T-helper 2 cell treated with Interferon-gamma antibody and Interleukin-4, amounts not matched to agents 5 μg/mL and 100 μg/mL, for 36 hours (primary cell): ENCODE data around the gene GH1.
A peak's percentile ranks its signal among the peaks of the same experiment; 100 is the strongest.
"Not testable (repeated sequence)": the region's sequence is repeated elsewhere in the genome, so short reads cannot be mapped to it uniquely, and the experiment has no call there.

ENCODE experiments used
- DNase-seq: peaks from one replicate; pipeline ENCODE4 v3.0.0; 2021; ENCODE audit warnings: low spot score
- H3K27ac Mint-ChIP-seq: one replicate; pipeline ENCODE4 v1.8.0; 2021; ENCODE audit warnings: mild to moderate bottlenecking, mixed read lengths
- H3K27me3 Mint-ChIP-seq: one replicate; pipeline ENCODE4 v1.8.0; 2021; ENCODE audit warnings: low read depth, mixed read lengths
- H3K36me3 Mint-ChIP-seq: one replicate; pipeline ENCODE4 v1.8.0; 2021; ENCODE audit warnings: low read depth, mixed read lengths
- H3K4me1 Mint-ChIP-seq: one replicate; pipeline ENCODE4 v1.8.0; 2021; ENCODE audit warnings: low read depth, mixed read lengths
- H3K4me3 Mint-ChIP-seq: one replicate; pipeline ENCODE4 v1.8.0; 2022; ENCODE audit warnings: mild to moderate bottlenecking, moderate library complexity, mixed read lengths
- H3K9me3 Mint-ChIP-seq: one replicate; pipeline ENCODE4 v1.8.0; 2021; ENCODE audit warnings: mixed read lengths

Gene GH1

GRCh38 chr17:63925615-63926014, 7.0 kb upstream of the GH1 start:
- Mint-ChIP-seq H3K27ac (no peak overlapping the region), H3K4me3 (no peak overlapping the region)

GRCh38 chr17:63922402-63922801, 3.8 kb upstream of the GH1 start:
- H3K36me3 Mint-ChIP-seq, H3K27me3 Mint-ChIP-seq, H3K9me3 Mint-ChIP-seq, H3K4me1 Mint-ChIP-seq, H3K27ac Mint-ChIP-seq, H3K4me3 Mint-ChIP-seq, DNase-seq: not testable (repeated sequence)

More at GRCh38 chr17:63925615-63926014, 7.0 kb upstream of the GH1 start:
- Mint-ChIP-seq H3K9me3 (no peaks in the 10 kb centered on the region), H3K36me3 (peaks cover 4% of the 10 kb centered on the region), H3K27me3 (no peaks in the 10 kb centered on the region), H3K4me1 (peaks cover 3% of the 10 kb centered on the region)
- no peak for DNase-seq

DNA sequence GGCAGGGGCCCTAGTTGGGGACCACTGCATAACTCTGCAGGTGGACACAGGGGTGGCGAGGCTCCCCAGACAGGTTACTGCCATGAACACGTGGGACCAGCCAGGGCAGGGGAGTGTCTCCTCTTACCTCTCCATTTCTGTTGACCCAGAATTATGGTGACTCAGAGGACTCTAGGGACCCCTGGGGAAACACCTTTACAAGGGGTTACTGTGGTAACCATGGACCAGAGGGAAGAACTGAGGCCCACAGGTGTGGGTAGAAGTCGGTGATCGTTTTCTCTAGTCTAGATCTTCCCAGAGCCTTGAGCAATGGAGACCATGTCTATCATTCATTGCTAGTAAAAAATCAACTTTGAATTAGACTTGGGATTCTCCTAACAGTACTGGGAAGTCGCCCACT, 2.1 kb upstream of the GH1 start:
- DNase-seq, H3K9me3 Mint-ChIP-seq, H3K27me3 Mint-ChIP-seq, H3K4me3 Mint-ChIP-seq, H3K4me1 Mint-ChIP-seq, H3K36me3 Mint-ChIP-seq, H3K27ac Mint-ChIP-seq: not testable (repeated sequence)

GRCh38 chr17:63920050-63920449, 1.4 kb upstream of the GH1 start:
- H3K4me1 Mint-ChIP-seq, H3K27me3 Mint-ChIP-seq, H3K36me3 Mint-ChIP-seq, H3K4me3 Mint-ChIP-seq, H3K9me3 Mint-ChIP-seq, DNase-seq, H3K27ac Mint-ChIP-seq: not testable (repeated sequence)

DNA sequence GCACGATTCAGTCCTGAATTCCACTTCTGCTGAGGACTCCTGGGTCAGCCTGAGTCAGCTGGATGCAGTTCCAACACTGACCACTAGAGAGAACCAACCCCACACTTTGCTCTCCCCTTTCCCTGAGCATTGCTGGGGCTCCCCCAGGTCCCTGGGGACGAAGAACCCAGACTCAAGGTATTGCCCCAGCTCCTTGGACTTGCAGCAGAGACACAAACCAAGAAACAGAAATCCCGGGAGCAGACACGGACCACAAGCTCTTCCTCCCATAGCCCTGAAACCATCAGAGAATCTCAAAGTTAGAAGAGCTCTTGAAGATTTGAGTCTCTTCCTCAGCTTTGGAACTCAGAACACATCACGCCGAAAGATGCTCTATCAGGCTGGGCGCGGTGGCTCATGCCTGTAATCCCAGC, 678 bp upstream of the GH1 start:
- H3K27ac Mint-ChIP-seq = peak overlapping the region; percentile 49
- H3K36me3 Mint-ChIP-seq = no peaks in the 10 kb centered on the region
- H3K27me3 Mint-ChIP-seq = peaks cover 2% of the 10 kb centered on the region
- peaks cover 5% of the 10 kb centered on the region for H3K4me1 Mint-ChIP-seq
- DNase-seq = peak; percentile 53
- no peaks in the 10 kb centered on the region for H3K9me3 Mint-ChIP-seq
- H3K4me3 Mint-ChIP-seq = no peak overlapping the region

GRCh38 chr17:63918305-63918704, 334 bp downstream of the GH1 start:
- no peak overlapping the region for H3K27ac Mint-ChIP-seq
- H3K27me3 Mint-ChIP-seq = peaks cover 2% of the 10 kb centered on the region
- peaks cover 5% of the 10 kb centered on the region for H3K4me1 Mint-ChIP-seq
- H3K36me3 Mint-ChIP-seq = no peaks in the 10 kb centered on the region
- no peaks in the 10 kb centered on the region for H3K9me3 Mint-ChIP-seq
- no peak for DNase-seq
- H3K4me3 Mint-ChIP-seq = no peak overlapping the region

DNA sequence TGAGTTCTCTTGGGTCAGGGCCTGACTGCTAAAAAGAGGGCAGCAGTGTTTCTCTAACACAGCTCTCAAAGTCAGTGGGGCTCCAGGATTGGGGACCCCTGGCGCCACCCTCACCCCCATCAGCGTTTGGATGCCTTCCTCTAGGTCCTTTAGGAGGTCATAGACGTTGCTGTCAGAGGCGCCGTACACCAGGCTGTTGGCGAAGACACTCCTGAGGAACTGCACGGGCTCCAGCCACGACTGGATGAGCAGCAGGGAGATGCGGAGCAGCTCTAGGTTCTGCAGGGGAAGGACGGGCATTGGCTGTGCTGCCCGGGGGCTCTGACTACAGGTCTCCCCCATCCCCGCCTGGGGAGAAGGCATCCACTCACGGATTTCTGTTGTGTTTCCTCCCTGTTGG, 993 bp downstream of the GH1 start:
- no peak for DNase-seq
- Mint-ChIP-seq H3K4me1 (peaks cover 5% of the 10 kb centered on the region), H3K27ac (no peak overlapping the region), H3K36me3 (no peaks in the 10 kb centered on the region), H3K9me3 (no peaks in the 10 kb centered on the region), H3K4me3 (no peak overlapping the region), H3K27me3 (peaks cover 2% of the 10 kb centered on the region)

DNA sequence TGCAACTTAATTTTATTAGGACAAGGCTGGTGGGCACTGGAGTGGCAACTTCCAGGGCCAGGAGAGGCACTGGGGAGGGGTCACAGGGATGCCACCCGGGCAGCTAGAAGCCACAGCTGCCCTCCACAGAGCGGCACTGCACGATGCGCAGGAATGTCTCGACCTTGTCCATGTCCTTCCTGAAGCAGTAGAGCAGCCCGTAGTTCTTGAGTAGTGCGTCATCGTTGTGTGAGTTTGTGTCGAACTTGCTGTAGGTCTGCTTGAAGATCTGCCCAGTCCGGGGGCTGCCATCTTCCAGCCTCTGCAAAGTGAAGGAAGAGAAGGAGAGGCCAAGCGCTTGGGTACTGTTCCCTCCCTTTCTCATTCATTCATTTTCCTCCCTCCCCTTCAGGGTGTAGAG, 1.4 kb downstream of the GH1 start:
- H3K36me3 Mint-ChIP-seq = not testable (repeated sequence)

DNA sequence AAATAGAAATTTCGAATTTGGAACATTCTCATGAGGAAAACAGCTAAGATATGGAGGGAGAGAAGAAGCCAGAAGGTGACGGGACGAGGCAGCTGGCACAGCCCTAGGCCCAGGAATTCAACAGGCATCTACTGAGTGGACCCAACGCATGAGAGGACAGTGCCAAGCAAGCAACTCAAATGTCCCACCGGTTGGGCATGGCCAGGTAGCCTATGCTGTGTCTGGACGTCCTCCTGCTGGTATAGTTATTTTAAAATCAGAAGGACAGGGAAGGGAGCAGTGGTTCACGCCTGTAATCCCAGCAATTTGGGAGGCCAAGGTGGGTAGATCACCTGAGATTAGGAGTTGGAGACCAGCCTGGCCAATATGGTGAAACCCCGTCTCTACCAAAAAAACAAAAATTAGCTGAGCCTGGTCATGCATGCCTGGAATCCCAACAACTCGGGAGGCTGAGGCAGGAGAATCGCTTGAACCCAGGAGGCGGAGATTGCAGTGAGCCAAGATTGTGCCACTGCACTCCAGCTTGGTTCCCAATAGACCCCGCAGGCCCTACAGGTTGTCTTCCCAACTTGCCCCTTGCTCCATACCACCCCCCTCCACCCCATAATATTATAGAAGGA, 2.0 kb downstream of the GH1 start:
- H3K9me3 Mint-ChIP-seq = no peaks in the 10 kb centered on the region
- H3K4me1 Mint-ChIP-seq = peaks cover 9% of the 10 kb centered on the region
- no peaks in the 10 kb centered on the region for H3K36me3 Mint-ChIP-seq
- H3K4me3 Mint-ChIP-seq = no peak overlapping the region
- peaks cover 2% of the 10 kb centered on the region for H3K27me3 Mint-ChIP-seq
- no peak overlapping the region for H3K27ac Mint-ChIP-seq
- no peak for DNase-seq

More for the DNA sequence above, 1.4 kb downstream of the GH1 start:
- H3K4me3 Mint-ChIP-seq, H3K4me1 Mint-ChIP-seq, DNase-seq, H3K9me3 Mint-ChIP-seq, H3K27ac Mint-ChIP-seq, H3K27me3 Mint-ChIP-seq: not testable (repeated sequence)

GRCh38 chr17:63915753-63916152, 2.9 kb downstream of the GH1 start:
- not testable (repeated sequence) for H3K4me1 Mint-ChIP-seq, DNase-seq, H3K27me3 Mint-ChIP-seq, H3K4me3 Mint-ChIP-seq, H3K36me3 Mint-ChIP-seq, H3K27ac Mint-ChIP-seq, H3K9me3 Mint-ChIP-seq

DNA sequence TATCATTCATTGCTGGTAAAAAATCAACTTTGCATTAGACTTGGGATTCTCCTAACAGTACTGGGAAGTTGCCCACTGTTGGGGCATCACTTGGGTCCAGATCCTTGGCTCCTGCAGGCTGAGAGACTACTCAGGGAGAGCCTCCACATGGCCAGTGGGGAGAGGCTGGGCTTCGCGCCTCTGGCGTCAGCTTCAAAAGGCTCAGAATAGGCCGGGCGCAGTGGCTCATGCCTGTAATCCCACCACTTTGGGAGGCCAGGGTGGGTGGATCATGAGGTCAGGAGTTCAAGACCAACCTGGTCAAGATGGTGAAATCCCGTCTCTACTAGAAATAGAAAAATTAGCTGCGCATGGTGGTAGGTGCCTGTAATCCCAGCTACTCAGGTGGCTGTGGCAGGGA, 4.2 kb downstream of the GH1 start:
- Mint-ChIP-seq H3K9me3 (no peaks in the 10 kb centered on the region), H3K27ac (no peak overlapping the region), H3K27me3 (peaks cover 2% of the 10 kb centered on the region), H3K4me1 (peaks cover 8% of the 10 kb centered on the region), H3K36me3 (no peaks in the 10 kb centered on the region), H3K4me3 (no peak overlapping the region)
- no peak for DNase-seq

DNA sequence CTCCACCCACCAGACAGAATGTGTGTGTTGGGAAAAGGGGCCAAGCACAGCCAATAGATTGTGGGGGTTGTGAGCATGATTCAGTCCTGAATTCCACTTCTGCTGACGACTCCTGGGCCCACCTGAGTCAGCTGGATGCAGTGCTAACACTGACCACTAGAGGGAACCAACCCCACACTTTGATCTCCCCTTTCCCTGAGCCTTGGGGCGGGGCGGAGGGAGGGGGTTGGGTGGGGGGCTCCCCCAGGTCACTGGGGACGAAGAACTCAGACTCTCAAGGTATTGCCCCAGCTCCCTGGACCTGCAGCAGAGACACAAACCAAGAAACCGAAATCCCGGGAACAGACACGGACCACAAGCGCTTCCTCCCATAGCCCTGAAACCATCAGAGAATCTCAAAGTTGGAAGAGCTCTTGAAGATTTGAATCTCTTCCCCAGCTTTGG, 7.0 kb downstream of the GH1 start:
- Mint-ChIP-seq H3K4me1 (peaks cover 4% of the 10 kb centered on the region), H3K36me3 (no peaks in the 10 kb centered on the region), H3K27me3 (peaks cover 8% of the 10 kb centered on the region), H3K4me3 (no peak overlapping the region), H3K9me3 (no peaks in the 10 kb centered on the region), H3K27ac (no peak overlapping the region)
- peak; percentile 37 for DNase-seq

GRCh38 chr17:63911041-63911635, 7.5 kb downstream of the GH1 start, which contains the start of gene CSHL1:
Gene CSHL1, minus strand, starts transcription at chr17:63911258. Its CDS starts 62 bp downstream, at chr17:63911196.
- H3K27me3 Mint-ChIP-seq = peaks cover 8% of the 10 kb centered on the region
- no peak within 1 kb of the TSS for H3K27ac Mint-ChIP-seq
- no peak for DNase-seq

GRCh38 chr17:63910096-63910495, 8.5 kb downstream of the GH1 start:
- Mint-ChIP-seq H3K4me3 (no peak overlapping the region), H3K27me3 (peaks cover 6% of the 10 kb centered on the region), H3K36me3 (no peaks in the 10 kb centered on the region), H3K9me3 (no peaks in the 10 kb centered on the region), H3K4me1 (peaks cover 4% of the 10 kb centered on the region), H3K27ac (no peak overlapping the region)
- DNase-seq = no peak

More at GRCh38 chr17:63911041-63911635, 7.5 kb downstream of the GH1 start, which contains the start of gene CSHL1:
- H3K36me3 Mint-ChIP-seq = no peaks in the 10 kb centered on the region
- peaks cover 4% of the 10 kb centered on the region for H3K4me1 Mint-ChIP-seq
- H3K9me3 Mint-ChIP-seq = no peaks in the 10 kb centered on the region
- H3K4me3 Mint-ChIP-seq = no peak within 1 kb of the TSS

DNA sequence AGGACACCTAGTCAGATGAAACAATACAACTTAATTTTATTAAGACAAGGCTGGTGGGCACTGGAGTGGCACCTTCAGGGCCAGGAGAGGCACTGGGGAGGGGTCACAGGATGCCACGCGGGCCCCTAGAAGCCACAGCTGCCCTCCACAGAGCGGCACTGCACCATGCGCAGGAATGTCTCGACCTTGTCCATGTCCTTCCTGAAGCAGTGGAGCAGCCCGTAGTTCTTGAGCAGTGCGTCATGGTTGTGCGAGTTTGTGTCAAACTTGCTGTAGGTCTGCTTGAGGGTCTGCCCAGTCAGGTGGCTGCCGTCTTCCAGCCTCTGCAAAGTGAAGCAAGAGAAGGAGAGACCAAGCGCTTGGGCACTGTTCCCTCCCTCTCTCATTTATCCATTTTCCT, 9.1 kb downstream of the GH1 start:
- not testable (repeated sequence) for DNase-seq, H3K4me3 Mint-ChIP-seq, H3K36me3 Mint-ChIP-seq, H3K9me3 Mint-ChIP-seq, H3K27ac Mint-ChIP-seq, H3K27me3 Mint-ChIP-seq, H3K4me1 Mint-ChIP-seq
